SU-DHL-6 (cell line): ENCODE data around the gene C1GALT1.

Experiments
- H2AFZ ChIP-seq: fragments of 200-600 bp; sonication (generic); 2 replicates; pipeline ENCODE4 v1.6.1; 2014; ENCODE audit warnings: low read depth, mild to moderate bottlenecking, moderate library complexity, mixed read lengths, antibody characterized with exemption, low read length; ENCODE audit not compliant: severe bottlenecking
- H3F3A ChIP-seq: fragments of 200-600 bp; shearing (Covaris generic); 2 replicates; pipeline ENCODE4 v1.6.0; 2016; ENCODE audit warnings: antibody characterized with exemption, mild to moderate bottlenecking; ENCODE audit not compliant: insufficient read depth
- H3K27ac ChIP-seq: fragments of 200-600 bp; sonication (generic); 2 replicates; pipeline ENCODE4 v1.5.1; 2016; ENCODE audit warnings: low read depth, mild to moderate bottlenecking, low read length, moderate library complexity, mixed read lengths
- H3K27me3 ChIP-seq: fragments of 200-600 bp; sonication (generic), shearing (Covaris generic); 2 replicates; pipeline ENCODE4 v1.6.0; 2014; ENCODE audit warnings: mild to moderate bottlenecking, low read length
- H3K36me3 ChIP-seq: fragments of 200-600 bp; sonication (generic); 2 replicates; pipeline ENCODE4 v1.6.1; 2014; ENCODE audit warnings: mild to moderate bottlenecking, low read length, mixed read lengths
- H3K4me2 ChIP-seq: fragments of 300-600, 200-600 bp; shearing (Covaris generic), sonication (generic); 2 replicates; pipeline ENCODE4 v1.6.0; 2014; ENCODE audit warnings: low read length, low read depth, mild to moderate bottlenecking; ENCODE audit not compliant: poor library complexity, severe bottlenecking
- H3K4me3 ChIP-seq: fragments of 200-600 bp; sonication (generic); 2 replicates; pipeline ENCODE4 v1.5.1; 2014; ENCODE audit warnings: antibody characterized with exemption, low read length, mild to moderate bottlenecking, mixed read lengths; ENCODE audit not compliant: insufficient read depth, poor library complexity, severe bottlenecking
- H3K79me2 ChIP-seq: fragments of 200-600 bp; sonication (generic); 2 replicates; pipeline ENCODE4 v1.6.1; 2014; ENCODE audit warnings: mild to moderate bottlenecking, low read length, moderate library complexity; ENCODE audit not compliant: insufficient read depth
- H3K9ac ChIP-seq: fragments of 200-600 bp; sonication (generic); 2 replicates; pipeline ENCODE4 v1.7.0; 2014; ENCODE audit warnings: mild to moderate bottlenecking, low read length
- H3K9me2 ChIP-seq: fragments of 200-600 bp; sonication (generic); replicated peaks from 2 replicates; pipeline ENCODE4 v1.6.1; 2014; ENCODE audit warnings: low read length; ENCODE audit not compliant: insufficient read depth
- H3K9me3 ChIP-seq: fragments of 200-600 bp; sonication (generic); 2 replicates; pipeline ENCODE4 v1.6.1; 2014; ENCODE audit warnings: low read length, mixed read lengths; ENCODE audit not compliant: insufficient read depth
- H4K20me1 ChIP-seq: fragments of 200-600 bp; sonication (generic); 2 replicates; pipeline ENCODE4 v1.6.1; 2014; ENCODE audit warnings: low read depth, mild to moderate bottlenecking, antibody characterized with exemption, low read length, moderate library complexity, mixed read lengths
- EZH2phosphoT487 ChIP-seq: fragments of 200-600 bp; sonication (generic), shearing (Covaris generic); conservative IDR thresholded peaks from 2 replicates; pipeline ENCODE4 v1.6.1; 2018; ENCODE audit warnings: mild to moderate bottlenecking, antibody characterized with exemption, low read length, moderate library complexity, mixed read lengths
- TF ChIP-seq, protein P1 (sequence below): fragments of 200-600 bp; sonication (generic); IDR thresholded peaks from one replicate; pipeline ENCODE4 v1.5.1; 2017; ENCODE audit warnings: antibody characterized with exemption, mild to moderate bottlenecking, low read length, moderate library complexity; ENCODE audit not compliant: insufficient read depth, poor library complexity, severe bottlenecking

C1GALT1 gene

DNA sequence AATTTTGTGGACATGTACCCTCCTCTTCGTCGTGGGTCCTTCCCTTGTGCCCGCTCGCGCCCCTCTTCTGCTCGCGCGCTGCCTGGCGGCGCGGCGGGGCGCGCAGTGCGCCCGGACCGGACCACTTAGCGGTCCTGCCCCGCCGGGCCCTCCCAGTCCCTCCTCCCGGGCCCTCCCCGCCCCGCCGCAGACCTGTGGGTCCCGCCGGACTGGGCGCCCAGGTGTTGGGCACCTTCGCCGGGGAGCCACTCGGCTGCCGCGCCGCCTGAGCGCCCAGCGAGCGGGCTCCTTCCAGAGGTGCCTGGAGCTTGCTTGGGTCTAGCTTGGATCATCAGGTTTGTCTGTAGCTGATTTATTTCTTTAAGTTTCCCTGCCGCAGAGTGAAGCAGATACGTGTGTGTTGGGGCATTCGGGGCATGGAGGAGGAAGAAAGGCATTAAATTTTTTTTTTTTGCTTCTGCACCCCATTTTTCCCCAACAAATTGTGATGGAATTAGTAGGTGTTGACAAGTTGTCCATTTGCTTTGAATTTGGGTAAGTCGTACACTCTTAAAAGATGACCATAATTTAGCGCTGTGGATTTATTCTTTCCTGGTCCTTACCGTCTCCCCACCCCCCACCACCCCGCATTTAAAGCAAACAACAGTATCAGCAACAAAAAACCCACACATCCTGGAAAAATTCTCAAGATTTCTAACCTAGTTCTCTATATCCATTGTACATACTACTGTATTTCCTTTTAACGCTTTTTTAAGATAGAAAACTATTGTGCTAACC lies 905 bp downstream of the C1GALT1 start:
- Histone ChIP-seq H3K27ac (peak overlapping the region; percentile 87), H3K36me3 (peaks cover 16% of the 10 kb centered on the region), H3K9me2 (no peaks in the 10 kb centered on the region), H3K4me3 (peak overlapping the region; percentile 92), H2AFZ (peak overlapping the region; percentile 81), H3K9me3 (no peaks in the 10 kb centered on the region), H3K27me3 (no peaks in the 10 kb centered on the region), H3K79me2 (peaks cover 63% of the 10 kb centered on the region), H3K9ac (peak overlapping the region; percentile 81), H3K4me2 (peak overlapping the region; percentile 97), H4K20me1 (peaks cover 23% of the 10 kb centered on the region; the same call in 1 of the 2 replicates), H3F3A (peaks cover 30% of the 10 kb centered on the region)
- TF ChIP-seq, protein P1, sequence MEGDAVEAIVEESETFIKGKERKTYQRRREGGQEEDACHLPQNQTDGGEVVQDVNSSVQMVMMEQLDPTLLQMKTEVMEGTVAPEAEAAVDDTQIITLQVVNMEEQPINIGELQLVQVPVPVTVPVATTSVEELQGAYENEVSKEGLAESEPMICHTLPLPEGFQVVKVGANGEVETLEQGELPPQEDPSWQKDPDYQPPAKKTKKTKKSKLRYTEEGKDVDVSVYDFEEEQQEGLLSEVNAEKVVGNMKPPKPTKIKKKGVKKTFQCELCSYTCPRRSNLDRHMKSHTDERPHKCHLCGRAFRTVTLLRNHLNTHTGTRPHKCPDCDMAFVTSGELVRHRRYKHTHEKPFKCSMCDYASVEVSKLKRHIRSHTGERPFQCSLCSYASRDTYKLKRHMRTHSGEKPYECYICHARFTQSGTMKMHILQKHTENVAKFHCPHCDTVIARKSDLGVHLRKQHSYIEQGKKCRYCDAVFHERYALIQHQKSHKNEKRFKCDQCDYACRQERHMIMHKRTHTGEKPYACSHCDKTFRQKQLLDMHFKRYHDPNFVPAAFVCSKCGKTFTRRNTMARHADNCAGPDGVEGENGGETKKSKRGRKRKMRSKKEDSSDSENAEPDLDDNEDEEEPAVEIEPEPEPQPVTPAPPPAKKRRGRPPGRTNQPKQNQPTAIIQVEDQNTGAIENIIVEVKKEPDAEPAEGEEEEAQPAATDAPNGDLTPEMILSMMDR: no peak
- TF ChIP-seq EZH2phosphoT487: no peak

DNA sequence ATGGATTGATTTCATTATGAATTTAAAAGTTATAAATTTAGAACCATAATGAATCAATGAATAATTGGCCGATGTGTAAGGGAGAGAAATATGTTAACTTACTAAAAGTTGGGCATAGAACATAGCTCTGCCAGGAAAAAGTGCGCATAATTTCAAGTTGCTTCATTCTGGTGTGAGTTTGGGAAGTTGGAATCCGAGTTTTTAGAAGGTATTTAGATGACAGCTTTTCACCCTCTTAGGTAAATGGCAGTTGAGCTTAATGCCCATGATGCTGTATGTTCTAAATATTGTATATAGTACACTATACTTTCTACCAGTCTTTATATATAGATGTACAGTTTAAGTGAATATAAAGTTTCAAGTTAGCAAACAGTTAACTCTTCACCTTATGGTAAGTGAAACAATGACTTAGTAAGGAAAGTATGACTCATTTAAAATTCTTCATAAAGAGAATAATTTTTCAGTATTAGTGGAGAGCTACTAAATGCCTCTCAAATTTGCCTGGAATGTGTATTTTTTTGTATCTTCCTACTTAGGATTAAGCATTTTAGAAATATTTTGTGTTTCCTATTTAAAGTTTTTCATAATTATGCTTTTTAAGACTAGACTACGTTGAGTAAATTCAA lies 1.6 kb downstream of the C1GALT1 start:
- H3K79me2 ChIP-seq: peaks cover 65% of the 10 kb centered on the region
- peak overlapping the region; percentile 81 for H3K9ac ChIP-seq
- H3K4me2 ChIP-seq: peak overlapping the region; percentile 97
- H3K9me3 ChIP-seq: no peaks in the 10 kb centered on the region
- no peaks in the 10 kb centered on the region for H3K27me3 ChIP-seq
- peak overlapping the region; percentile 87 for H3K27ac ChIP-seq
- peaks cover 28% of the 10 kb centered on the region; the same call in 1 of the 2 replicates for H4K20me1 ChIP-seq
- H3K9me2 ChIP-seq: no peaks in the 10 kb centered on the region
- H3F3A ChIP-seq: peaks cover 35% of the 10 kb centered on the region
- H3K36me3 ChIP-seq: peaks cover 22% of the 10 kb centered on the region
- H3K4me3 ChIP-seq: peak overlapping the region; percentile 92
- TF ChIP-seq, protein P1: no peak
- no peak for TF ChIP-seq EZH2phosphoT487
- no peak overlapping the region for H2AFZ ChIP-seq

DNA sequence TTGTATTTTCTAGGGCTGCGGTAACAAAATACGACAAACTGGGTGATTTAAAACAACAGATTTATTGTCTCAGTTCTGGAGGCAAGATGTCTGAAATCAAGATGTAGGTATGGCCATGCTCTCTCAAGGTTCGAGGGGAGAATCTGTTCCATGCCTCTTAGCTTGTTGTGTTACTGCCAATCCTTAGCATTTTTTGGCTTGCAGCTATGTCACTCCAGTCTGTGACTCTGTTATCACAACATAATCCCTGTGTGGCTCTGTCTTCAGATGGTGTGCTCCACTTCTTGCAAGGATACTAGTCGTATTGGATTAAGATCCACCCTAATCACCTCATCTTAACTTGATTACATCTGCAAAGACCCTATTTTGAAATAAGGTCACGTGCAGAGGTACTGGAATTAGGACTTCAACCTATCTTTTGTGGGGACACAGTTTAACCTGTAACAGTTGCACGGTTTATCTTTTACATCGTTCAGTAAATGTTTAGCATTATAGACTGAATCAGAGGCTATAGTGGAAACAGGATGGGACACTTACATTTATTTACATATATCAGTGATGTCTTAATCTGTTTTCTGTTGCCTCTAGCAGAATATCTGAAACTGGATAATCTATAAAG lies 3.1 kb downstream of the C1GALT1 start:
- Histone ChIP-seq H3K79me2 (peaks cover 79% of the 10 kb centered on the region), H3K36me3 (peaks cover 36% of the 10 kb centered on the region), H3K4me3 (no peak overlapping the region), H4K20me1 (peaks cover 38% of the 10 kb centered on the region), H3K9ac (no peak overlapping the region), H3K27me3 (no peaks in the 10 kb centered on the region), H3K9me3 (no peaks in the 10 kb centered on the region), H3K4me2 (peak overlapping the region; percentile 97), H2AFZ (no peak overlapping the region), H3K27ac (no peak overlapping the region), H3F3A (peaks cover 30% of the 10 kb centered on the region), H3K9me2 (no peaks in the 10 kb centered on the region)
- TF ChIP-seq, protein P1: no peak
- TF ChIP-seq EZH2phosphoT487: no peak
